Effector memory CD4-positive, alpha-beta T cell (primary cell): ENCODE measurements around the gene KDM4F.

Source experiments
- DNase-seq, 3 donors: peaks; one replicate each; pipeline ENCODE4 v3.0.0-alpha.2; 2020
- H3K27ac ChIP-seq: 2 replicates; pipeline ENCODE4 v1.7.0; 2013; ENCODE audit warnings: mild to moderate bottlenecking, low read length, moderate library complexity; ENCODE audit not compliant: insufficient read depth, poor library complexity, severe bottlenecking
- H3K27me3 ChIP-seq: replicated peaks from 2 replicates; pipeline ENCODE4 v1.7.0; 2013; ENCODE audit warnings: mild to moderate bottlenecking, low read length; ENCODE audit not compliant: insufficient read depth, control insufficient read depth, poor library complexity, severe bottlenecking
- H3K36me3 ChIP-seq: 2 replicates; pipeline ENCODE4 v1.7.0; 2013; ENCODE audit warnings: mild to moderate bottlenecking, low read length, moderate library complexity; ENCODE audit not compliant: control insufficient read depth, insufficient read depth
- H3K4me1 ChIP-seq: 2 replicates; pipeline ENCODE4 v1.7.0; 2013; ENCODE audit warnings: low read length, mild to moderate bottlenecking; ENCODE audit not compliant: control insufficient read depth, insufficient read depth, poor library complexity, severe bottlenecking
- H3K4me3 ChIP-seq: 2 replicates; pipeline ENCODE4 v1.7.0; 2013; ENCODE audit warnings: low read length, low read depth, mild to moderate bottlenecking; ENCODE audit not compliant: insufficient read depth, poor library complexity, severe bottlenecking
- H3K9me3 ChIP-seq: 2 replicates; pipeline ENCODE4 v1.7.0; 2013; ENCODE audit warnings: mild to moderate bottlenecking, low read length, moderate library complexity; ENCODE audit not compliant: control insufficient read depth

KDM4F gene

GRCh38 chr11:95100191-95100648, 51.0 kb downstream of the KDM4F start:
- no peak overlapping the region for H3K27ac ChIP-seq
- H3K27me3 ChIP-seq = no peaks in the 10 kb centered on the region
- H3K4me3 ChIP-seq = no peak overlapping the region
- DNase-seq = no peak
- no peaks in the 10 kb centered on the region for H3K4me1 ChIP-seq
- no peaks in the 10 kb centered on the region for H3K36me3 ChIP-seq
- no peaks in the 10 kb centered on the region for H3K9me3 ChIP-seq
